B cell (primary cell): ENCODE data around the gene ITPKC.

ENCODE experiments used
- EZH2 ChIP-seq: IDR thresholded peaks from 2 replicates; pipeline ENCODE4 v1.6.1; 2012; ENCODE audit warnings: borderline replicate concordance, low read depth, mild to moderate bottlenecking, moderate library complexity, low read length; ENCODE audit not compliant: insufficient read depth, poor library complexity, severe bottlenecking
- TF ChIP-seq, protein P1 (sequence below): fragments of 200-600 bp; IDR thresholded peaks from one replicate; pipeline ENCODE4 v1.8.0; 2022; ENCODE audit warnings: antibody characterized with exemption, mild to moderate bottlenecking

GRCh38 chr19:40719414-40719894 lies 2.5 kb downstream of the ITPKC start:
- TF ChIP-seq, protein P1, sequence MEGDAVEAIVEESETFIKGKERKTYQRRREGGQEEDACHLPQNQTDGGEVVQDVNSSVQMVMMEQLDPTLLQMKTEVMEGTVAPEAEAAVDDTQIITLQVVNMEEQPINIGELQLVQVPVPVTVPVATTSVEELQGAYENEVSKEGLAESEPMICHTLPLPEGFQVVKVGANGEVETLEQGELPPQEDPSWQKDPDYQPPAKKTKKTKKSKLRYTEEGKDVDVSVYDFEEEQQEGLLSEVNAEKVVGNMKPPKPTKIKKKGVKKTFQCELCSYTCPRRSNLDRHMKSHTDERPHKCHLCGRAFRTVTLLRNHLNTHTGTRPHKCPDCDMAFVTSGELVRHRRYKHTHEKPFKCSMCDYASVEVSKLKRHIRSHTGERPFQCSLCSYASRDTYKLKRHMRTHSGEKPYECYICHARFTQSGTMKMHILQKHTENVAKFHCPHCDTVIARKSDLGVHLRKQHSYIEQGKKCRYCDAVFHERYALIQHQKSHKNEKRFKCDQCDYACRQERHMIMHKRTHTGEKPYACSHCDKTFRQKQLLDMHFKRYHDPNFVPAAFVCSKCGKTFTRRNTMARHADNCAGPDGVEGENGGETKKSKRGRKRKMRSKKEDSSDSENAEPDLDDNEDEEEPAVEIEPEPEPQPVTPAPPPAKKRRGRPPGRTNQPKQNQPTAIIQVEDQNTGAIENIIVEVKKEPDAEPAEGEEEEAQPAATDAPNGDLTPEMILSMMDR = no peak
- no peak for TF ChIP-seq EZH2
